Measurements from ENCODE around the gene C16orf87. TPM values are rescaled to one million over a fixed set of nuclear protein-coding genes. Genes with fewer than 3 reads are reported as not detected.
"Not testable (repeated sequence)": the region's sequence is repeated elsewhere in the genome, so short reads cannot be mapped to it uniquely, and the experiment has no call there.

C16orf87 gene
- polyA plus RNA-seq, 12 donors, result 25.3 to 39.7 (median 28.9) TPM; not detected in 1

- DNase-seq, result no peak
Measured at GRCh38 chr16:46808997-46809396, 22.0 kb downstream of the C16orf87 start.

- DNase-seq, result no peak
Measured at GRCh38 chr16:46807336-46807735, 23.6 kb downstream of the C16orf87 start.

- no peak for DNase-seq
Measured at GRCh38 chr16:46803373-46803772, 27.6 kb downstream of the C16orf87 start.

- no peak for DNase-seq
Measured at GRCh38 chr16:46801428-46802049, 29.4 kb downstream of the C16orf87 start.

- DNase-seq, result no peak
Measured at GRCh38 chr16:46800494-46800893, 30.5 kb downstream of the C16orf87 start.

- no peak for DNase-seq
Measured at GRCh38 chr16:46797501-46797900, 33.5 kb downstream of the C16orf87 start.

- DNase-seq, result no peak
Measured at GRCh38 chr16:46796764-46797269, 34.2 kb downstream of the C16orf87 start.

GRCh38 chr16:46793841-46794240 lies 37.1 kb downstream of the C16orf87 start:
- no peak for DNase-seq

- DNase-seq, result no peak
Measured at GRCh38 chr16:46790599-46791270, 40.2 kb downstream of the C16orf87 start.

GRCh38 chr16:46789499-46790414 lies 41.2 kb downstream of the C16orf87 start:
- DNase-seq, result peak; percentile 29

- DNase-seq, result no peak
Measured at GRCh38 chr16:46788891-46789474, 42.0 kb downstream of the C16orf87 start.

GRCh38 chr16:46787909-46788308 lies 43.1 kb downstream of the C16orf87 start:
- no peak for DNase-seq

GRCh38 chr16:46785076-46785845 lies 45.7 kb downstream of the C16orf87 start:
- DNase-seq, result no peak

GRCh38 chr16:46784569-46784968 lies 46.4 kb downstream of the C16orf87 start:
- not testable (repeated sequence) for DNase-seq

GRCh38 chr16:46783800-46784199 lies 47.2 kb downstream of the C16orf87 start:
- no peak for DNase-seq

GRCh38 chr16:46782320-46782719 lies 48.7 kb downstream of the C16orf87 start:
- no peak for DNase-seq

GRCh38 chr16:46777804-46778203 lies 53.2 kb downstream of the C16orf87 start:
- DNase-seq, result no peak

- no peak for DNase-seq
Measured at GRCh38 chr16:46775214-46775613, 55.8 kb downstream of the C16orf87 start.

GRCh38 chr16:46774743-46775177 lies 56.2 kb downstream of the C16orf87 start:
- no peak for DNase-seq

GRCh38 chr16:46772463-46772862 lies 58.5 kb downstream of the C16orf87 start:
- DNase-seq, result no peak

GRCh38 chr16:46768809-46769208 lies 62.2 kb downstream of the C16orf87 start:
- no peak for DNase-seq

Data from muscle of arm (tissue), 12 donors.